ENCODE results near the gene TRIM47.

- no peak for TF ChIP-seq CTCF (IDR thresholded peaks at IDR 0.05)
- no peak for TF ChIP-seq EP300 (IDR thresholded peaks at IDR 0.05)
These were observed 36.0 kb downstream of the TRIM47 start for GRCh38 chr17:75842411-75842810.
